Measurements from ENCODE around the gene LRCH1. TPM values are rescaled to one million over a fixed set of nuclear protein-coding genes. Genes with fewer than 3 reads are reported as not detected.

Gene LRCH1
- total and polyA plus RNA-seq, 2 experiments from 2014 or later: 3.9 to 9.2 TPM

- H3K27ac Mint-ChIP-seq: peak overlapping the region; percentile 56
- Histone ChIP-seq H3F3A (replicated peaks; ENCODE audit: low read depth) (no peaks in the 10 kb centered on the region), H3K27ac (ENCODE audit: low read depth) (peak overlapping the region; percentile 0; the same call in 1 of the 2 replicates), H3K36me3 (ENCODE audit: insufficient read depth) (no peaks in the 10 kb centered on the region), H3K4me3 (no peak overlapping the region), H3K4me1 (ENCODE audit: insufficient read depth) (peaks cover 44% of the 10 kb centered on the region), H3K27me3 (ENCODE audit: insufficient read depth) (no peaks in the 10 kb centered on the region), H3K79me2 (replicated peaks; ENCODE audit: insufficient read depth) (no peaks in the 10 kb centered on the region), H3K4me2 (no peak overlapping the region; the same call in 1 of the 2 replicates), H4K20me1 (replicated peaks; ENCODE audit: insufficient read depth) (no peaks in the 10 kb centered on the region), H3K9me2 (ENCODE audit: insufficient read depth) (no peaks in the 10 kb centered on the region), H2AFZ (no peak overlapping the region)
- no peak for TF ChIP-seq STAT1 (IDR thresholded peaks at IDR 0.05; ENCODE audit: unreplicated experiment)
- H3K4me3 Mint-ChIP-seq: no peak overlapping the region
- DNase-seq (ENCODE audit: low spot score) (no peak), ATAC-seq (no peak)
- no peaks in the 10 kb centered on the region for H3K9me3 Mint-ChIP-seq
- H3K36me3 Mint-ChIP-seq (ENCODE audit: low read depth): no peaks in the 10 kb centered on the region
- peaks cover 2% of the 10 kb centered on the region for H3K27me3 Mint-ChIP-seq (ENCODE audit: insufficient read depth, low read depth, poor library complexity)
- peaks cover 47% of the 10 kb centered on the region for H3K4me1 Mint-ChIP-seq
These were observed 132.2 kb downstream of the LRCH1 start for GRCh38 chr13:46685006-46685730.

GRCh38 chr13:46686171-46686570, 133.2 kb downstream of the LRCH1 start:
- Mint-ChIP-seq H3K36me3 (ENCODE audit: low read depth) (no peaks in the 10 kb centered on the region), H3K4me3 (no peak overlapping the region), H3K9me3 (no peaks in the 10 kb centered on the region), H3K27me3 (ENCODE audit: insufficient read depth, low read depth, poor library complexity) (peaks cover 2% of the 10 kb centered on the region), H3K4me1 (peaks cover 55% of the 10 kb centered on the region), H3K27ac (0 out of 2 replicates have a peak overlapping the region, but pooled peaks have one; percentile 22)
- no peaks in the 10 kb centered on the region for H3K79me2 ChIP-seq (replicated peaks; ENCODE audit: insufficient read depth)
- no peak overlapping the region for H3K4me3 ChIP-seq
- H3K27me3 ChIP-seq (ENCODE audit: insufficient read depth): no peaks in the 10 kb centered on the region
- no peaks in the 10 kb centered on the region for H3K36me3 ChIP-seq (ENCODE audit: insufficient read depth)
- 0 out of 2 replicates have a peak overlapping the region, but pooled peaks have one; percentile 2 for H3K27ac ChIP-seq (ENCODE audit: low read depth)
- no peak overlapping the region for H3K4me2 ChIP-seq
- ATAC-seq: no peak
- no peaks in the 10 kb centered on the region for H4K20me1 ChIP-seq (replicated peaks; ENCODE audit: insufficient read depth)
- no peak overlapping the region for H2AFZ ChIP-seq
- no peaks in the 10 kb centered on the region for H3K9me2 ChIP-seq (ENCODE audit: insufficient read depth)
- DNase-seq (ENCODE audit: low spot score): no peak
- H3F3A ChIP-seq (replicated peaks; ENCODE audit: low read depth): no peaks in the 10 kb centered on the region
- H3K4me1 ChIP-seq (ENCODE audit: insufficient read depth): peaks cover 54% of the 10 kb centered on the region
- TF ChIP-seq REST (IDR thresholded peaks at IDR 0.05; ENCODE audit: unreplicated experiment): no peak
- TF ChIP-seq ZNF462 (CRISPR knock-in tag; IDR thresholded peaks at IDR 0.05): no peak
- no peak for TF ChIP-seq ZNF331 (CRISPR knock-in tag; IDR thresholded peaks at IDR 0.05; ENCODE audit: low read depth)
- TF ChIP-seq POLR2AphosphoS5 (IDR thresholded peaks at IDR 0.05; ENCODE audit: low read depth): no peak
- TF ChIP-seq CREB1 (CRISPR knock-in tag; IDR thresholded peaks at IDR 0.05; ENCODE audit: low read depth): no peak
- TF ChIP-seq JUNB (IDR thresholded peaks at IDR 0.05; ENCODE audit: unreplicated experiment): no peak
- TF ChIP-seq ZNF114 (CRISPR knock-in tag; IDR thresholded peaks at IDR 0.05): no peak
- no peak for TF ChIP-seq EZH2phosphoT487 (IDR thresholded peaks at IDR 0.05; ENCODE audit: unreplicated experiment)
- no peak for TF ChIP-seq STAT1 (IDR thresholded peaks at IDR 0.05; ENCODE audit: unreplicated experiment)
- no peak for TF ChIP-seq NANOG (IDR thresholded peaks at IDR 0.05; ENCODE audit: borderline replicate concordance)
